SU-DHL-6 (cell line): ENCODE measurements around the gene FBXL3.

Experiments
- H2AFZ ChIP-seq: fragments of 200-600 bp; sonication (generic); 2 replicates; pipeline ENCODE4 v1.6.1; 2014; ENCODE audit warnings: low read depth, mild to moderate bottlenecking, moderate library complexity, mixed read lengths, antibody characterized with exemption, low read length; ENCODE audit not compliant: severe bottlenecking
- H3F3A ChIP-seq: fragments of 200-600 bp; shearing (Covaris generic); 2 replicates; pipeline ENCODE4 v1.6.0; 2016; ENCODE audit warnings: antibody characterized with exemption, mild to moderate bottlenecking; ENCODE audit not compliant: insufficient read depth
- H3K27ac ChIP-seq: fragments of 200-600 bp; sonication (generic); 2 replicates; pipeline ENCODE4 v1.5.1; 2016; ENCODE audit warnings: low read depth, mild to moderate bottlenecking, low read length, moderate library complexity, mixed read lengths
- H3K27me3 ChIP-seq: fragments of 200-600 bp; sonication (generic), shearing (Covaris generic); 2 replicates; pipeline ENCODE4 v1.6.0; 2014; ENCODE audit warnings: mild to moderate bottlenecking, low read length
- H3K36me3 ChIP-seq: fragments of 200-600 bp; sonication (generic); 2 replicates; pipeline ENCODE4 v1.6.1; 2014; ENCODE audit warnings: mild to moderate bottlenecking, low read length, mixed read lengths
- H3K4me2 ChIP-seq: fragments of 300-600, 200-600 bp; shearing (Covaris generic), sonication (generic); 2 replicates; pipeline ENCODE4 v1.6.0; 2014; ENCODE audit warnings: low read length, low read depth, mild to moderate bottlenecking; ENCODE audit not compliant: poor library complexity, severe bottlenecking
- H3K4me3 ChIP-seq: fragments of 200-600 bp; sonication (generic); 2 replicates; pipeline ENCODE4 v1.5.1; 2014; ENCODE audit warnings: antibody characterized with exemption, low read length, mild to moderate bottlenecking, mixed read lengths; ENCODE audit not compliant: insufficient read depth, poor library complexity, severe bottlenecking
- H3K79me2 ChIP-seq: fragments of 200-600 bp; sonication (generic); 2 replicates; pipeline ENCODE4 v1.6.1; 2014; ENCODE audit warnings: mild to moderate bottlenecking, low read length, moderate library complexity; ENCODE audit not compliant: insufficient read depth
- H3K9ac ChIP-seq: fragments of 200-600 bp; sonication (generic); 2 replicates; pipeline ENCODE4 v1.7.0; 2014; ENCODE audit warnings: mild to moderate bottlenecking, low read length
- H3K9me2 ChIP-seq: fragments of 200-600 bp; sonication (generic); replicated peaks from 2 replicates; pipeline ENCODE4 v1.6.1; 2014; ENCODE audit warnings: low read length; ENCODE audit not compliant: insufficient read depth
- H3K9me3 ChIP-seq: fragments of 200-600 bp; sonication (generic); 2 replicates; pipeline ENCODE4 v1.6.1; 2014; ENCODE audit warnings: low read length, mixed read lengths; ENCODE audit not compliant: insufficient read depth
- H4K20me1 ChIP-seq: fragments of 200-600 bp; sonication (generic); 2 replicates; pipeline ENCODE4 v1.6.1; 2014; ENCODE audit warnings: low read depth, mild to moderate bottlenecking, antibody characterized with exemption, low read length, moderate library complexity, mixed read lengths
- EZH2phosphoT487 ChIP-seq: fragments of 200-600 bp; sonication (generic), shearing (Covaris generic); conservative IDR thresholded peaks from 2 replicates; pipeline ENCODE4 v1.6.1; 2018; ENCODE audit warnings: mild to moderate bottlenecking, antibody characterized with exemption, low read length, moderate library complexity, mixed read lengths
- TF ChIP-seq, protein P1 (sequence below): fragments of 200-600 bp; sonication (generic); IDR thresholded peaks from one replicate; pipeline ENCODE4 v1.5.1; 2017; ENCODE audit warnings: antibody characterized with exemption, mild to moderate bottlenecking, low read length, moderate library complexity; ENCODE audit not compliant: insufficient read depth, poor library complexity, severe bottlenecking

The FBXL3 gene

GRCh38 chr13:77002590-77003190 is 24.3 kb downstream of the FBXL3 start:
- Histone ChIP-seq H3K4me2 (no peak overlapping the region), H3K36me3 (peaks cover 31% of the 10 kb centered on the region), H3K79me2 (no peaks in the 10 kb centered on the region; the same call in 1 of the 2 replicates), H3K27me3 (no peaks in the 10 kb centered on the region), H2AFZ (no peak overlapping the region), H3F3A (peaks cover 19% of the 10 kb centered on the region), H3K9ac (no peak overlapping the region), H4K20me1 (no peaks in the 10 kb centered on the region), H3K9me3 (no peaks in the 10 kb centered on the region), H3K4me3 (no peak overlapping the region), H3K27ac (no peak overlapping the region), H3K9me2 (no peaks in the 10 kb centered on the region)
- TF ChIP-seq, protein P1, sequence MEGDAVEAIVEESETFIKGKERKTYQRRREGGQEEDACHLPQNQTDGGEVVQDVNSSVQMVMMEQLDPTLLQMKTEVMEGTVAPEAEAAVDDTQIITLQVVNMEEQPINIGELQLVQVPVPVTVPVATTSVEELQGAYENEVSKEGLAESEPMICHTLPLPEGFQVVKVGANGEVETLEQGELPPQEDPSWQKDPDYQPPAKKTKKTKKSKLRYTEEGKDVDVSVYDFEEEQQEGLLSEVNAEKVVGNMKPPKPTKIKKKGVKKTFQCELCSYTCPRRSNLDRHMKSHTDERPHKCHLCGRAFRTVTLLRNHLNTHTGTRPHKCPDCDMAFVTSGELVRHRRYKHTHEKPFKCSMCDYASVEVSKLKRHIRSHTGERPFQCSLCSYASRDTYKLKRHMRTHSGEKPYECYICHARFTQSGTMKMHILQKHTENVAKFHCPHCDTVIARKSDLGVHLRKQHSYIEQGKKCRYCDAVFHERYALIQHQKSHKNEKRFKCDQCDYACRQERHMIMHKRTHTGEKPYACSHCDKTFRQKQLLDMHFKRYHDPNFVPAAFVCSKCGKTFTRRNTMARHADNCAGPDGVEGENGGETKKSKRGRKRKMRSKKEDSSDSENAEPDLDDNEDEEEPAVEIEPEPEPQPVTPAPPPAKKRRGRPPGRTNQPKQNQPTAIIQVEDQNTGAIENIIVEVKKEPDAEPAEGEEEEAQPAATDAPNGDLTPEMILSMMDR = peak; percentile 39
- no peak for TF ChIP-seq EZH2phosphoT487

DNA sequence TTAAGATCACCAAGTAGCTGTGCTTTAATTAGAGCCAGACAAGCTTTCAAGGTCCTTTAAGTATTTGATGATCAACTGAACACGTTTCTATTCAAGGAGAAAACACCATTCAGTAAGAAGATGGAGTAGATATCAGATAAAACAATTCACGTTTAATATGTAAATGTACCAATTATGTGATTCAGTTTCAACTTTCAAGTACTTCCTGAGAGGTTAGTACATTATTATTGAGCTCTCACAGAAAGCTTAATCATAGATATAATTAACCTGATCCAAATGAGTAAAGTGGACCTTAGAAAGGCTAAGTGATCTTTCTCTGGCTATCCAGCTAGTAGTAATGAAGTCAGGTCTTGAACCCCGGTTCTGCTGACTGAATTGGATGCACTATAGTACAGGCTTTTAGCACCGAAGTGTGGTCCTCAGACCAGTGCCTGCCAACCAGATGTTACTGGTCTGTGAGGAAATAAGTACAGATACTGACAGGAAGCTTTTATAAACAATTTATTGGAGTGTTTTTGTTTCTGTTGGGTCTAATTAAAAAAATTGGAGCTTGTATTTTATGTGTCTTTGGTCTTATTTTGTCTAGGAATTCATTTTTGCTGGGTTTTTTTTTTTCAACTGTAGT is 24.9 kb downstream of the FBXL3 start:
- Histone ChIP-seq H3K27me3 (no peaks in the 10 kb centered on the region), H3K4me2 (no peak overlapping the region), H3K9ac (no peak overlapping the region), H3K79me2 (no peaks in the 10 kb centered on the region; the same call in 1 of the 2 replicates), H3K4me3 (no peak overlapping the region), H3K9me2 (no peaks in the 10 kb centered on the region), H3F3A (peaks cover 19% of the 10 kb centered on the region), H3K36me3 (peaks cover 25% of the 10 kb centered on the region), H3K27ac (no peak overlapping the region), H2AFZ (no peak overlapping the region), H4K20me1 (no peaks in the 10 kb centered on the region), H3K9me3 (no peaks in the 10 kb centered on the region)
- TF ChIP-seq, protein P1 = no peak

- Histone ChIP-seq H4K20me1 (no peaks in the 10 kb centered on the region), H3K4me3 (no peak overlapping the region), H3K27me3 (no peaks in the 10 kb centered on the region), H3K27ac (no peak overlapping the region), H3K9me3 (no peaks in the 10 kb centered on the region), H2AFZ (no peak overlapping the region), H3K36me3 (peaks cover 21% of the 10 kb centered on the region), H3K79me2 (no peaks in the 10 kb centered on the region; the same call in 1 of the 2 replicates), H3K4me2 (no peak overlapping the region), H3F3A (peaks cover 19% of the 10 kb centered on the region), H3K9ac (no peak overlapping the region), H3K9me2 (no peaks in the 10 kb centered on the region)
- TF ChIP-seq EZH2phosphoT487 = no peak
- TF ChIP-seq, protein P1 = no peak
Observed at GRCh38 chr13:77001540-77001939, 25.4 kb downstream of the FBXL3 start.
